NCI-H1436 (cell line): Measurements from ENCODE around the gene IFITM10.

ENCODE experiments used
- DNase-seq: peaks from one replicate; lab custom pipeline; 2025; lab: John Stamatoyannopoulos, UW

IFITM10 gene

GRCh38 chr11:1737080-1737757 is 13.2 kb downstream of the IFITM10 start:
- no peak for DNase-seq

- DNase-seq, result no peak
Observed at GRCh38 chr11:1736447-1736992, 13.9 kb downstream of the IFITM10 start.

DNA sequence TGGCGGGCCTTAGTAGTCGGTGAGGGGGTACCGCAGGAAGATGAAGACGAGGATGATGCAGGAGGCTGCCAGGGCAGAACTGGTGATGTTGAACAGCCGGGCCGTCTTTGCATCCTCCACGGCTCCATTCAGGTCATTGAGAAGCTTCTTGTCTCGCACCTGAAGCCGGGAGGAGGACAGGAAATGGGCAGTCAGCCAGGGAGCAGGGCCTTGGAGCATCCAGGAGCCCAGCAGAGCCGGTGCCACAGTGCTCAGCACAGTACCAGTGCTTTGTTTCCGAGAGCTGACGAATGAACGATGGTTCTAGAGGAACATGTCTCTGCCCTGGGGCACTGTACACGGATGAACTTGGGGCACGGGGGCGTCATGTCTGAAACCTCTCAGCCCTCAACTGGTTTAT is 15.1 kb downstream of the IFITM10 start:
- no peak for DNase-seq

DNA sequence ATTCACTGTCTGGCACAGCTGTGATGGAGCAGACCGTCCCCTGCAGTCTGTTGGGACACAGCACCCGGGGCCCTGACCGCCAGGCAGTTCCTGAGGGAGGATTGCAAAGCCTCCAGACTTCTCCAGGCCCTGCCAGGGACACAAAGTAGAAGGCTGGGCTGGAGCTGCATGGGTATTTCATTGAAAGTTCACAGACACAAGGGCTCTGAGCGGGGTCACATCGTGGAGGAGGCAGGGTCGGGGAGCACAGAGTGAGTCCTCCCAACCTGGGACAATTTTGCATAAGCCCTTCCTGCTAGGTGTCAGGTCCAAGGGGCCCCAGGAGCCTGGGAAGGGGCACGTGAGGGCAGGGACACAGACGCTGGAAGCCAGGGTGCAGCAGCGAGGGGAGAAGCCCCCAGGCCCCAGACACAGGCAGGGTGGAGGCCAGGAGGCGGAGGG is 15.7 kb downstream of the IFITM10 start:
- DNase-seq, result no peak

DNA sequence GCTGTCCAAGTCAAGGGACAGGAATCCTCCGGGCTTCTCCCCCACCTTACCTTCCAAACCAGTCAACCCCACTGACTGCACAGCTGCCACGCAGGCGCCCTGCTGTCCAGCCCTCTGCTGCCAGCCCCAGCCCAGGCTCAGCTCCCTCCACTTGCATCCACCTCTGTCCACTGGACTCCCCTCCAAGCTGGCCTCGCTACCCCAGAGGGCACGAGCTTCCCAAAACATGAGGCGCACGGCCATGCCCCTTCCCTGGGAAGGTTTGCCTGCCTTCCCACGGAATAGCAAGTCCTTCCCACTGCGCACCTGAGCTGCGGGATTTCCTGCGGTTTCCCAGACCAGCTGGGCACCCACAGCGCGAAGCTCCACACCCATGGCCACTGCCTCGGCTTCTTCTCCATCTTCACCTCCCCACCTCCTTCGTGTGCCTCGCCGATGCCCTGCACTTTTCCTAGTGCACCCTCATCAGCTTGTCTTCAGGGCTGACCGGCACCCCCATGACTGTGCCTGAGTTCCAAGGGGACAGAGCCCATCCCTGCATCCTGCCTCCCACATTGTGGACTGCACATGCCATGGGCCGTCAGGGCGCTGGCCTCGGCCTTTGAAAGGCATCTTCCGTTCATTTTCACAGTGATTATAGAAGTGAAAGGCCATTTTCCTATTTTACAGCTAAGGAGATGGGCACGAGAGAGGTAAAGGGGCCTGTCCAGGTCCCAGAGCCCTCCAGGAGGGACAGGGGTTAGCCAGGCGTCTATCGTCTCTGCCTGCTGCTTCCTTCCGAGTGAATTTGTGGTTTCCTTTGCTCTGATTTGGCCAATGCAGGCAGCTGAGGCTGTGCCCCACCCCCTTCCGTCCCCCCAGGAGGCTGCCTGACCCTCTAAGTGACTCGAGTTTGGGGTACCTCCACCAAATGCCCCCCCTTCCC is 16.4 kb downstream of the IFITM10 start:
- no peak for DNase-seq

- DNase-seq, result no peak
Observed at GRCh38 chr11:1733009-1733715, 17.2 kb downstream of the IFITM10 start.

DNA sequence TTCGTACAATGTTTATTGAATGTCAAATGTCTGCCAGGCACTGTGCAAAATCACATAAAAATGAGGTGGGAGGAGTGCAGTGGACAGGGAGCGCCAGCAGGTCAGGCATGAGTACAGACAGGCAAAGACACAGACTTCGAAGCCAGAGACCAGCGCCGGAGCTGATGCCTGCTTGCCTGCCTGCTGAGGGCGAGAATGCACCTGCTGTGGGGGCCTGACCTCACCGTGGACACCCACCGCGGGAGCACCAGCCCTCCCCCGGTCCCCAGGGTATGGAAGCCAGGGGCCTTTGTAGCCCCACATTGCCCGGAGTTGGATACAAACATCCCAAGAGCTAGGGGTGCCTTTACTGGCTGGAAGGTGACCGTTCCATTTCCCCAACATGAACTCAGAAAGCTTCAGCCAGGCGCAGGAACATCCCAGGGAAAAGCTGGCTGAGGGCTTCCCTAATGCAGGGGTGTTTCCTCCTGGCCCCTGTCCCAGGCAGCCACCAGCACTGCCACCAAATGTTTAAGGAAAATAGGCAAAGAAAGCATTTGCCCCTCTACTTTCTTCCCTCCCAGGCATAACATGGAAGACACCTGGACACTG is 17.9 kb downstream of the IFITM10 start:
- no peak for DNase-seq

DNA sequence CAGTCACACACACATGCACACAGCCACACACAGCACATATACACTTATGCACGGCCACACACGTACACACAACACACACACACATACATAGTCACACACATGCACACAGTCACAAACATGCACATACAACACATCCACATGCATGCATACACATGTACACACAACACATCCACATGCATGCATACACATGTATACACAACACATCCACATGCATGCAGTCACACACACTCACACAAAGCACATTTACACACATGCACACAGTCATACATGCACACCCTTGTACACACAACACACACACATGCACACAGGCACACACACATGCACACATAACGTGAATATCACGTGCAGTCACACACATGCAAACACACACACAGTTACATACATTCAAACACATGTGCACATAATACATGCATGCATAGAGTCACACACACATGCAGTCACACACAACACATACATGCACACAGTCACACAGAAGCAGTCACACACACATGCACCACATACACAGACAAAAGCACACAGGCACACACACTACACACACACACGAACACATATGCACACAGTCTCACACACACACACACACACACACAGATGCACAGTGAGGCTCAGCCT is 18.8 kb downstream of the IFITM10 start:
- no peak for DNase-seq

- no peak for DNase-seq
Observed at GRCh38 chr11:1730059-1730629, 20.3 kb downstream of the IFITM10 start.

DNA sequence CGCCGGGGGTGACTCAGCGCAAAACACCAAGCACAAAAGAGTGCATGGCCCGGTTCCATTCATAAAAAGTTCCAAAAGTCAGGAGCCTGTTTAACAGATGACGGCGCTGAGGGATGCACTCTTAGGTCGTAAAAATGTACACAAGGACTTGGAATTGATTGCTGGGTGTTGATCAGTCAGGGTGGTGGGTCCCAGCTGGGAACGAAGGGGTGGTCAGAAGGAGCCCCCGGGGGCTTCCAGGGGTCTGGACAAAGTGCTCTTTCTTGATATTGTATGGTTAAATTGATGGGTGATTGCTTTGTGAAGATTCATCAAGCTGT is 20.7 kb downstream of the IFITM10 start:
- DNase-seq, result no peak

GRCh38 chr11:1728931-1729691 is 21.3 kb downstream of the IFITM10 start:
- DNase-seq, result no peak

- DNase-seq, result no peak
Observed at GRCh38 chr11:1728301-1728700, 22.1 kb downstream of the IFITM10 start.

DNA sequence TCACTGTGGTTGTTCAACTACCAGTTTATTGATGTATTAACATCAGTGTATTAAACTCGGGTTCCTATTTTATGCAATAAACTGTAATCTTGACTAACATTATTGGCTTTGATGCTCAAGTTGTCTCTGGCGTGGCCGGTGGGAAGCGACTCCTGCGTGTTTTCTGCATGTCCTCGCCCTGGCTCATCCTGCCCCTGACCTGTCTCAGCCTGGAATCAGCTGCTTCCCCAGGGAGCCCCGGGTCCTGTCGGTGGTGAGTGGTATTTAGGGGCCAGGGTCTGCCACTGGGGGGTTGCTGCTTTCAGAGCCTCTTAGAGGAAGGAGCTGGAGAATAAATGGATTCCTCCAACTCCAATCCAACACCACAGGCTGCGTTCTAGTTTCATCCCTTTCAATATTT is 22.5 kb downstream of the IFITM10 start:
- no peak for DNase-seq

DNA sequence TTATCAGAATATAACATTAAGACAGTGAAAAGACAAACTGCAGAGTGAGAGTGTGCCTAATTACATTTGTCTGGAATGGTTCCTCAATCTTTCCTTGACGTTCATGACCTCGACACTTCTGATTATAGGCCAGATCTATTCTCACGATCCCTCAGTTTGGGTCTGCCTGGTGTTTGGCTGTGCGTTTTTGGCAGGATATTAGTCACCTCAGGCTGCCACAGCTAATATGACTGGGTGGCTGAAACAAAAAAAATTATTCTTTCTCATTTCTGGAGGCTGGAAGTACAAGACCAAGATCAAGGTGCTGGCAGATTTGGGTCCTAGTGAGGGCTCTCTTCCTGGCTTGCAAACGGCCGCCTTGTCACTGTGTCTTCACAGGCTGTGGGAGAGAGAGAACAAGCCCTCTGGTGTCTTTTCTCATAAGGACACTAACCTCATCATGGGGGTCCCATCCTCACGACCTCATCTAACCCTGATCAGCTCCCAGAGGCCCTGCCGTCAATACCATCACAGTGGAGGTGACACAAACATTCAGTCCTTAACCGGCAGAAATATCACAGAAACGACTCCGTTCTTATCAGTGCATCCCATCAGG is 23.2 kb downstream of the IFITM10 start:
- DNase-seq, result no peak

GRCh38 chr11:1719781-1720180 is 30.6 kb downstream of the IFITM10 start:
- no peak for DNase-seq

GRCh38 chr11:1718326-1718725 is 32.1 kb downstream of the IFITM10 start:
- no peak for DNase-seq

GRCh38 chr11:1717745-1718144 is 32.6 kb downstream of the IFITM10 start:
- no peak for DNase-seq

- DNase-seq, result no peak
Observed at GRCh38 chr11:1714908-1715885, 35.2 kb downstream of the IFITM10 start.

DNA sequence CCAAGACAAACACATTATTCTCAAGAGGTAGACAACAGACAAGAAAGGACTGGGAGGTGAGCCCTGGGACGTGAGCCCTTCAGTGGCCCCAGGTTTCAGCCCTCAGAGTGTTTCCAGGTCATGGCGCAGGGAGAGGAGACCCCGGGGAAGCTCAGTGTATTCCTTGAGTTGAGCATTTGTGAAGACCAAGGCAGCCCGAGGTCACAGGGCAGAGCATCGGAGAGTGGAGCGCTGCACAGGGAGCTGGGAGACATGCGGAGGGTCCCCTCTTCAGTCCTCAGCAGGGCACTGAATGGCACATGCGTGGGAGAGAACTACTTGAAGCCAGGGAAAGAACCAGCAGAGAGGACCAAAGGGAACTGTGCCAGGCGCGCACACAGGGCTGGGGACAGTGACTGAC is 41.7 kb downstream of the IFITM10 start:
- DNase-seq, result no peak
